Epithelial cell of proximal tubule (primary cell): ENCODE results near the gene PASK. TPM values are rescaled to one million over a fixed set of nuclear protein-coding genes. Genes with fewer than 3 reads are reported as not detected.

ENCODE experiments used
- DNase-seq: peaks from one replicate; pipeline ENCODE4 v3.0.0-alpha.2; 2011; ENCODE audit warnings: low read depth
- H3K4me3 ChIP-seq: 2 replicates; pipeline ENCODE4 v1.5.1; 2011; ENCODE audit warnings: low read depth, mild to moderate bottlenecking, low read length
- total RNA-seq: library from RNA; depleted of rRNA; stranded (reverse); fragments of >200 nt; gene quantifications from 2 replicates; pipeline ENCODE4 v1.2.3, GENCODE V29; 2015
- TF ChIP-seq, protein P1 (sequence below): conservative IDR thresholded peaks from 2 replicates; pipeline ENCODE4 v1.5.1; 2012; ENCODE audit warnings: low read depth, mild to moderate bottlenecking, low read length

The PASK gene
- total RNA-seq, 1 donor from 2014 or later = 10.0 TPM

DNA sequence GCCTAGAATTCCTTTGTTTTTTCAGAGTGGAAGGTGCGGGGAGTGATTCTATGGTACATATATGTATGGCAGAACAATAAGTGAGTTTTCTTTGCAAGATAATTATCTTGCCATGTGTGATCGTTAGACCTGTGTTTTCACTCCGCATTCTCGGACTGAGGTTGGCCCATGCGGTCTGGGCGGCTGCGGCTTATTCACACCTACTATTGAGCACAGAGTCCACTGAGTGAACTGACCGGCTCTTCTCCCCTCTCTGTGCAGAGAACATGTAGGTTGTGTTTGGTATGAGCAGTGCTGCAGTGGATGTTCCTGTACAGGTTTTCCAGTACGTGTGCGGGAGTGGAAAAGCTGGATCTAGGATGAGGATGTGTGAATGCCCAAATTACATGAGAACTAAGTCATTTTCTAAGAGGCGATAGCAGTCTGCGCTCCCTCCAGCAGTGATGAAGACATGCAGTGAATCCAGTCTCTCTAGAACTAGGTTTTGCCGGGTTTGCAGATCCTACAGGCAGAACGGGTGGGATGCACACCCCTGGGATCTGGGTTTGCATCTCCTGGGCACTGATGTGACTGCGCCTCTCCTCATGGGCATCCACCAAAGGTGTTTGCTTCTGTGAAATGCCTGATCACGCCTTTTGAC is 74.3 kb downstream of the PASK start:
- TF ChIP-seq, protein P1, sequence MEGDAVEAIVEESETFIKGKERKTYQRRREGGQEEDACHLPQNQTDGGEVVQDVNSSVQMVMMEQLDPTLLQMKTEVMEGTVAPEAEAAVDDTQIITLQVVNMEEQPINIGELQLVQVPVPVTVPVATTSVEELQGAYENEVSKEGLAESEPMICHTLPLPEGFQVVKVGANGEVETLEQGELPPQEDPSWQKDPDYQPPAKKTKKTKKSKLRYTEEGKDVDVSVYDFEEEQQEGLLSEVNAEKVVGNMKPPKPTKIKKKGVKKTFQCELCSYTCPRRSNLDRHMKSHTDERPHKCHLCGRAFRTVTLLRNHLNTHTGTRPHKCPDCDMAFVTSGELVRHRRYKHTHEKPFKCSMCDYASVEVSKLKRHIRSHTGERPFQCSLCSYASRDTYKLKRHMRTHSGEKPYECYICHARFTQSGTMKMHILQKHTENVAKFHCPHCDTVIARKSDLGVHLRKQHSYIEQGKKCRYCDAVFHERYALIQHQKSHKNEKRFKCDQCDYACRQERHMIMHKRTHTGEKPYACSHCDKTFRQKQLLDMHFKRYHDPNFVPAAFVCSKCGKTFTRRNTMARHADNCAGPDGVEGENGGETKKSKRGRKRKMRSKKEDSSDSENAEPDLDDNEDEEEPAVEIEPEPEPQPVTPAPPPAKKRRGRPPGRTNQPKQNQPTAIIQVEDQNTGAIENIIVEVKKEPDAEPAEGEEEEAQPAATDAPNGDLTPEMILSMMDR = no peak
- H3K4me3 ChIP-seq = no peak overlapping the region
- no peak for DNase-seq

DNA sequence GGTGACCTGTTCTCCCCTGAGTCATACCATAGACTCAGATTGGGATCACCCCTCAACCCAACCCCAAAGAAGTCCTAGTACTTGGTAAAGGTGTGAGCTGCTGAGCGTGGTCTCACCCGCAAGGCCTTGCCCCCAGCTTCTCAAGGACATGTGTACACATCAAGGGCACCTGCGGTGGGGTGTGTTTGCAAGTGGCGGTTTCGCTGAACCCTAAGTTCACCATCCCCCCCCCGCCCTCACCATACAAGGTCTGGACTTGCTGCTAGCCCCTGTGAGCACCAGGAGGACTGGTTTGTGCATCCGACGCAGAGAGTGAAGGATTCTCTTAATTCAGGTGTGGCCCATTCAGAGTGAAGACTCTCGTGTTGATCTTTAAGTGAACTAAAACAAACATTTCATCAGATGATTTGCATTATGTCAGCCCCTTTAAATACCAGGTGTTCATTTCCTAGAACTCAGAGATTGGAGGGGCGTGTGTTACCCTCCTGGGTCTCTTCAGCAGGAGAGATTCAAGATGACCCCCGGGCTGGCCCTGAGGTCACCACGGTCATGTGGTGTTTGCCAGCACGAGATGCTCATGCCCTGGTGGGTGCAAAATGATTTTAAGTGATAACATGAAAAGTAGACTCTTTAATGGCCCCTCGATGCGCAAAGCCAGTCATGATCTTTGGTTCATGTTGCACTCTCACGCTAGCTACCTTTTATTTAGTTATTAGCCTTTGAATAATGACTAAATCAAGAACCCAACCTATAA is 75.0 kb downstream of the PASK start:
- TF ChIP-seq, protein P1 = no peak
- DNase-seq = no peak

DNA sequence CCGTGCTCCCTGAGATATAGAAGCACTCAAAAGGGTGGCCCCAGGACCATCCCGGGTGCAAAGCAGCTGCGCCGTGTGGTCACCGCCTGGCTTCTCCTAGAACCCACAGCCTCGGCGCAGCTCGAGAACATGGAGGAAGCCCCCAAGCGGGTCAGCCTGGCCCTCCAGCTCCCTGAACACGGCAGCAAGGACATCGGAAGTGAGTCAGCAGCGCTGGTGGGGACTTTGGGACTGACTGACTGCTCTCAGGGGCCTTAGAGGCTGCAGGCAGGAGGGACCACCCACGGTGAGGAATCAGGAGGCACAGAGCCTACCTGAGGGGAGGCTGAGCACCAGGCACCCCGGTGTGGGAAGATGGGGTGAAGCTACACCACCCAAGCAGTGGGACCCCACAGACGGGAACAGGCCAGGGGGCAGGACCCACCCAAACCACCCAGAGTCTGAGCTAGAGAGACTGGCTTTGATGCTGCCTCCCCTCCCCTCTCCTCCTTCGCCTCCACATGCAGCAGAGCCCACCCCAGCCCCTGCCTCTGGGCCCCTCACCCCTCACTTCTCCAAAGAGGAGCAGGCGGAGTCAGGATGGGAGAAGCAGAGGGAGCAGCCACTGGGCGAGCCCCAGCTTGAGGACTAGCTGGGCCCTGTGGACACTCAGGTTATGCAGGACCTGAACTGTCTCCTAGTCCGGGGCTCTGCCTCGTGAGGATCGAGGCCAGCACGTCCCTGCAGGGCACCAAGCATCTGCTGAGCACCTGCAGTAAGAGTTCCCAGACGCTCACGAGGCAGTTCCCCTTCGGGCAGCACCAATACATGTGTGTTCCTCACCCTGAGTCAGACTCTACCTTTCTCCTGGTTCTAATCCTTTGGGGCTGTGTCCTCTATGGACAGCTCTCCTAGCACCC is 75.9 kb downstream of the PASK start:
- H3K4me3 ChIP-seq = no peak overlapping the region
- TF ChIP-seq, protein P1 = no peak
- no peak for DNase-seq

More for the DNA sequence above, 75.0 kb downstream of the PASK start:
- no peak overlapping the region for H3K4me3 ChIP-seq

DNA sequence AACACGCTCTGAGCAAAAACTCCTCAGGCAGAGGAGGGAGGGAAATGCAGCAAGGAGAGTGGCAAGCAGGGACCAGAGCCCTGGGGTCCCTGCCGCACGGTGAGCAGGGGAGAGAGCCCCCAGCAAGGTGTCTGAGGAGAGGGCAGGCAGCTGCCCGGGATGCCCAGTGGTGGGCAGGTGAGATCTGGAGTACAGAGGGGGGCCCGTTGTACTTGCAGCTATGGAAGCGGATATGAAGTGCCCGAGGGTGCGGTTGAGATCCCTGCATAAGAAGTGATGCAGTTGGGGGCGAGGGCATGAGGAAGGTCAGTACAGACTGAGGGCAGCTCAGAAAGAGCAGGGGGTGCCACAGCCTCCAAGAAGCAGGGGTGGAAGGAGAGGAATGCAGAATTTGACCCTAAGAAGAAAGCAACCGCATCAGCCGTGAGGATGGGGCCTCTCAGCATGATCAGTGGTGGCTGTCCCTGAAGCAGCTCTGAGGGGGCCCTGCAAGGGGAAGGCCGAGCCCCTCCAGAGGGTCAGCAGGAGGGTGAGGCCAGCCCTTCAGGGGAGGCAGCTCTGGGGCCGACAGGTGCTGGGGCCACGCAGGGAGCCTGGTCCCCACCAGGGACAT is 76.6 kb downstream of the PASK start:
- DNase-seq = no peak
- TF ChIP-seq, protein P1 = no peak
- no peak overlapping the region for H3K4me3 ChIP-seq

- TF ChIP-seq, protein P1 = no peak
- no peak for DNase-seq
- no peak overlapping the region for H3K4me3 ChIP-seq
Observed at GRCh38 chr2:241072151-241072550, 77.1 kb downstream of the PASK start.

DNA sequence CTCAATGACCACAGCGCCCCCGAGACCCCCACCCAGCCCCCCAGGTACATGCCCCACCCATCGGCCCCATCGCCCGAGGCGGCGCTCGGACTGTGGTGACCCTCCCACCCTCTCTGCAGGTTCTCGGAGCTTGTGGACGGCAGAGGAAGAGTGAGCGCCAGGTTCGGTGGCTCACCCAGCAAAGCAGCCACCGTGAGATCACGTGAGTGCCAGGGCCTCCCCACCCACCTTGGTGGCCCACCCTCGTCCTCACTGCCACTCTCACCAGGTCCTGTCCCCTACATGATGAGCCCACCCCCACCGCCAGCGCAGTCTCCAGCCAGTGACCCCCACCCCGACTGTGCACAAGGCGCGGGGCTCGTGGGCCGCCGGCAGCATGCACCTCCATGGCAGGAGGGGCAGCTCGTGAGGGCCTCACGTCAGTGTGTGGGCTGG is 77.6 kb downstream of the PASK start:
- TF ChIP-seq, protein P1 = no peak
- DNase-seq = no peak
- H3K4me3 ChIP-seq = no peak overlapping the region
